Glomerular visceral epithelial cell (primary cell): ENCODE data around the gene TOMM34.

Experiments
- DNase-seq: peaks from one replicate; pipeline ENCODE4 v3.0.0-alpha.2; 2016; ENCODE audit errors: extremely low spot score

TOMM34 gene

DNA sequence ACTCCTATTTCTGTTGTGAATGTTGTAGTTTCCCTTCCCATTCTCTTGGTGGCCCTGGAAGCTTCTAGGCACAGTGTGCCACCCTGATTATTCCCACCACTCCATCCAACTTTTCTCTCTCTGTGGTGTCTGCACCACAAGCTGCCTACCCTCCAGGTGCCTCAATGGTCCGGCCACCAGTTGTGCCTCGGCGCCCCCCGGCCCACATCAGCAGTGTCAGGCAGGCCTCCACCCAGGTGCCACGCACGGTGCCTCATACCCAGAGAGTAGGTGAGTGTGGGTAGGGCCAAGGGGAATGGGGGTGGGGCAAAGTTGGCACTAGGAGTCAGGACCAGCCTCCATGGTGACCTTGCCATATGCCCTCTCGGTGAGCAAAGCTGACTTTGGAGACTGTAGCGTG, 27.3 kb downstream of the TOMM34 start:
- DNase-seq: no peak

DNA sequence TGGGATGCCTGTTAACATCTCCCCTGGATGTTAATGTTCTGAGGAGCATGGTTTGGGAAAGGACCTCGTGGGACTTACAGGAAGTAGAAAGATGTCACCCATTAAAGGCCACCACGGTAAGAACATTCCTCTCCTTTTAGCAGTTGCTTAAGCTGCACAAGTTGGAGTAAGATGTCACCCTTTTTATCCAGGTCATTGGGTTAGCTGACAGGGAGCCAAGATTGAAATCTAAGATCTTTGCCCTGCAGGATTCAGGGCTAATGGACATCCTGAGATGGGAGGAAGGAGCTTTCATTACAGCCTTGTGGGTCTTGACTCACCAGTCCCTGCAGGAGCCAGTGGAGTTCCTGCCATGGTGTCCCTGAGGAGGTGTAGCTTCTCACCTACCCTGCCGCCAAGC, 28.3 kb downstream of the TOMM34 start:
- DNase-seq: no peak

DNA sequence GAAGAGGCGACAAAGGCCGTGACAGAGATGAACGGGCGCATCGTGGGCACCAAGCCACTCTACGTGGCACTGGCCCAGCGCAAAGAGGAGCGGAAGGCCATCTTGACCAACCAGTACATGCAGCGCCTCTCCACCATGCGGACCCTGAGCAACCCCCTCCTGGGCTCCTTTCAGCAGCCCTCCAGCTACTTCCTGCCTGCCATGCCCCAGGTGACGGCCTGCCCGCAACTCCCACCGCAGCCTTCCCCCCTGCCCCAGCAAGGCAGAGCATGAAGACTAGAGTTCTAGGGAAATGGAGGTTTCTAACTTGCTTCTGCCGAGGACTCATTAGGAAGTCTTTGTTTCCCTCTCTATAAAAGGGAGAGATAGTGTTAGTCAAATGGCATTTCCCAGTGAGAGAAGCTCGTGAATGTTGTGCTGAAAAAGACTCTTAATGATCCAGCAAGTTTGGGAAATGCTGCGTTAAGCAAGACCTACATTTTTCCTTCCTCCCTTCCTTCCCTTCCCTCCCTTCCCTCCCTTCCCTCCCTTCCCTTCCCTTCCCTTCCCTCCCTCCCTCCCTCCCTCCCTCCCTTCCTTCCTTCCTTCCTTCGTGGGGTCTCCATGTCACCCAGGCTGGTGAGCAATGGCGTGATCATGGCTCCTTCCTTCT, 29.6 kb downstream of the TOMM34 start:
- DNase-seq: no peak

DNA sequence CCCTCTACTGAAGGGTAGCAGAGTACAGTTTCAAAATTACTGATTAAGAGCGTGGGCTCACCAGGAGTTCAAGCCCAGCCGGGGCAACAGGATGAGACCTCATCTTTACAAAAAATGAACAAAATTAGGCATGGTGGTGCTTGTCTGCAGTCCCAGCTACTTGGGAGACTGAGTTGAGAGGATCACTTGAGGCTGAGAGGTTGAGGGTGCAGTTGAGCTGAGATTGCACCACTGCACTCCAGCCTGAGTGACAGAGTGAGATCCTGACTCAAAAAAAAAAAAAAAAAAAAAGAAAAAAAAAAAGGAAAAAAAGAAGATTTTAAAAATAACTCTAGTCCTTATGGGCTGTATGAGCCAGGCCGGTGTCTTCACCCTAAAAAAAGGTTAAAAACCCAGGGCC, 31.6 kb downstream of the TOMM34 start:
- no peak for DNase-seq

DNA sequence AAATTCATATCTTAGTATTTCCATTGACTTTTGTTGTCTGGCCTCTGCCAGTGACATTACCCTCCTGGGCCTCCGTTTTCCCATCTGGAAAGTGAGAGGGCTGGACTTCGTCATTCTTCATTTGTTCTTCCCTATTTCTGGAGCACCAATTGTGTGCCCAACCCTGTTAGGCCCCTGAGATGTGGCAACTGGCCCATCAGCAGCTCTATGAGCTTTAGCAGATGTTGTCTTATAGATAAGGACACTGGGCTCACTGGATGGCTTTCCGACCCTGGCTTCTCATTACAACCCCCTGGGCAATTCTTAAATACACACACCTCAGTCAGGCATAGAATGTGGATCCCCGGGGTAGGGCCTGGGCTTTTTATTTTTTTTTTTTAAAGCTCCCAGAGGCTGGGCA, 35.7 kb downstream of the TOMM34 start:
- no peak for DNase-seq

DNA sequence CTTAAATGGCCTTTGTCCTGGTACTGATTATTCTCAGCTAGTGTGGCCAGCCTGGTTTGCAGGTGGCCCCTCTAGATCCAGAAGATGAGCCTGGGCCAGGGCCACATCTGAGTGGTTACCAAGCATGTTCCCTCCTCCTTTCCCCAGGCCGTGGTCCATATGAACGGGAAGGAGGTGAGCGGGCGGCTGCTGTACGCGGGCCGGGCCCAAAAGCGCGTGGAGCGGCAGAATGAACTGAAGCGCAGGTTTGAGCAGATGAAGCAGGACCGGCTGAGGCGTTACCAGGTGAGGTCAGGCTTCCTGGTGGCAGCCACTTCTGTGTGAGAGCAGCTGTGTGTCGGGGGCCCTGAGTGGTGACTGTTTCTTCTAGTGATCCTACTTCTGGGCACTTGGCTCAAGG, 38.8 kb downstream of the TOMM34 start:
- DNase-seq: no peak

DNA sequence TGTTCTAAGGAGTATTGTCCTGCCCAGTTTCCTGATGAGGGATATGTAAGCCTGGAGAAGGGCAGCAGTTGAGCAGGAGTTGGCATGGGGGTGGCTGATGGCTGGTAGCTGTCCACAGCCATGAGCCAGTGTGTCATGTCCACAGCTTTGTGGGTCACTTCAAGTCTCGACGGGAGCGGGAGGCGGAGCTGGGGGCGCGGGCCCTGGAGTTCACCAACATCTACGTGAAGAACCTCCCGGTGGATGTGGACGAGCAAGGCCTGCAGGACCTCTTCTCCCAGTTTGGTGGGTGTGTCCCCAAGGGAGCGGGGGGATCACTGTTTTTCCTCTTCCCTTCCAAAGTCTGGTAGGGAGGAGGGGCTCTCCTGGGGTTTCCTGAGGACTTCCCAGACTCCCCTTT, 41.4 kb downstream of the TOMM34 start:
- DNase-seq: no peak

DNA sequence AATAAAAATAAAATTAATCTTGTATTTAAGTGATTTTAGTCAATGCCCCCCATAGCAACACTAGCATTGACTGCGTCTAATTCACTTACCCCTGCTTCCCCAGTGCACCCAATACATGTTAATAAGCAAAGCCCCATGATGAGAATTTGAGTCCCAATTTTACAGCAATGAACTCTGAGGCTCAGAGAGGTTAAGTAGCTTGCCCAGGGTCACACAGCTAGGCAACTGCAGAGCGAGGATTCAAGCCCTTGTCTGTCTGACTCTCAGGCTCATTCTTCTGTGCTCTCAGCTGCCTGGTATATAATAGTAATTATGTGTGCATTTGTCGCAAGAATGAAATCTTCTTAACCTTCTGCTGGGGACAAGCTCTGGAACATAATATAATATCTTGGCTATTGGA, 41.9 kb downstream of the TOMM34 start:
- no peak for DNase-seq

DNA sequence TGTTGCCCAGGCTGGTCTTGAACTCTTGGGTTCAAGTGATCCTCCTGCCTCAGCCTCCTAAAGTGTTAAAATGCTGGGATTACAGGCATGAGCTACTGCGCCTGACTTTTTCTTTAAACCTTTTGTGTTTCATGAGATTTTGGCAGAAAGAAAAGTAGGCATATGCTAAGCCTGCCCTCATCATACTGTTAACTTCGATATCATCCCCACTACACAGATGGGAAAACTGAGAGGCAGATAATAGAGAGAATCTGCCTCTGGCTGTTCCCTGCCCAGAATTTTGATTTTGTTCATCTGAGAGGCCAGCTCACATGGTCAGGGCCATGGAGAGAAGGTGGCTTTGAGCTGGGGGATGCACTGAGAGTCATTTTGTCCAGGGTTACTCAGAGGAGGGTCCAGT, 42.8 kb downstream of the TOMM34 start:
- no peak for DNase-seq

DNA sequence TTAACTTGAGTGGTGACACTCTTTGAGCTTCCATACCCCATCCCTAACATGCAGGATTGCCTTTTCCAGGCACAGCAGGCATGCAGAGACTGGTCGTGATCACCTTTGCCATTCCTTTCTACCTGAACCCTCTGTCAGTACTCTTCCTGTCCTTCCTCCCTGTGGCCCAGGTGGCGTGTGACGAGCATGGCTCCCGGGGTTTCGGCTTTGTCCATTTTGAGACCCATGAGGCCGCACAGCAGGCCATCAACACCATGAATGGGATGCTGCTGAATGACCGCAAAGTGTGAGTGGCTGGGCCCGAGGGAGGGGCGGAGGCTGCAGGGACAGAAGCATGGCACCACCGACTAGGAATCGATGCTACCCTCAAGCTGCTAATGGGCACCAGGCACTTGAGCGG, 43.6 kb downstream of the TOMM34 start:
- no peak for DNase-seq

DNA sequence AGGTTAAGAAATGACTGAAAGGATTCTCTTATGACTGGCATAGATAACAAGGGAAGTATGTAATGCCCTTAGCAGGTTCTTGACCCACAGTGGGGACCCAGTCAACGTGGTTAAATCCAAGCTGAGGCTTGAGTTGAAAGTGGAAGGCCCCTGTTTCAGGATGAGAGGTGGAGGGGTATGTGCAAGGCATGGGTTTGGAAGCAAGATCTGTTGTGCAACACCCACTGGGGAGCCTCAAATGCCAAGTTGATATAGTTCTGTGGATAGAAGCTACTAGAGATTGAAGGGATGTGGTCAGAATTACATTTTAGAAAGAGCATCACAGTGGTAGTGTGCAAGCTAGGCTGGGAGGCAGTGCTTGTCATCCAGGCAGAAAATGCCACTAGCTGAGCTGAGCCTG, 45.3 kb downstream of the TOMM34 start:
- no peak for DNase-seq

DNA sequence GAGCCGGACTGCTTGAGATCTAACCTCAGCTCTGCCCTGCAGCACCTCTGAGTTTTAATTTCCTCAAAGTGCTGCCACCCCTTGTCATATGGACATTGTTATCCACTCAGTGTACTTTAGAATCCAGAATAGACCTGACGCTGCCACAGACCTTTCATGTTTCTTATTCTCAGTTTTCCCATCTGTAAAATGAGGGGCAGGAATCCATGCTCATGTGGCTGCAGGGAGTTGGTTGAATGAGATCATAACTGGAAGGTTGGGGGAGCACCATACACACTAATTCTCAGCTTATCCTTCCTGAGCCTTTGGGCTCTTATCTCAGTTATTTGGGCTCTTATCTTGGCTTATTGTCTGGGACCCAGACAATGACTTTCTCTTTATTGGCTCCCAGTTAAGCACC, 48.0 kb downstream of the TOMM34 start:
- no peak for DNase-seq

DNA sequence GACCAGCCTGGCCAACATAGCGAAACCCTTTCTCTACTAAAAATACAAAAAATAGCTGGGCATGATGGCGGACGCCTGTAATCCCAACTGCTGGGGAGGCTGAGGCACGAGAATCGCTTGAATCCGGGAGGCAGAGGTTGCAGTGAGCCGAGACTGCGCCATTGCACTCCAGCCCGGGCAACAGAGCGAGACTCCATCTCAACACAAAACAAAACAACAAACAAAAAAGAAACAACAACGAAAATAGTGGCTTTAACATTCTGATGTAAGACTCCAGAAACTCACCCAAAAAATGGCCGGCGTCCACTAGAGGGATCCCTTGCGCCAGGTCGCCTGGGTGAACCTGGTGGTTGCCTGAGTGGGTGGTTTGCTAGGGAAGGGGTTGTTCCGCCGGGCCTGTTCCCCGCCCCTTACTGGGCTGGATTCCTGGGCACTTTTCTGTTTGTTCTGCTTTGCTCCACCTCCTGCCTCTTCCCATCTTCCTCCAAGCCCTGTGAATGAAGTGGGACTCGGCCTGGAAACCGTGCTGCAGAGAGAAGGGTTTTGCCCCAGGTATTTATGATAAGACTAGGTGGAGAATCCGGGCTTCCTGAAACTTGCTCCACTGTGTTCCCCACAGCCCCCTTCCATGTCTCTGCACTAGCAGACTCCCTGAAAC, 48.8 kb downstream of the TOMM34 start:
- peak; percentile 69 for DNase-seq

DNA sequence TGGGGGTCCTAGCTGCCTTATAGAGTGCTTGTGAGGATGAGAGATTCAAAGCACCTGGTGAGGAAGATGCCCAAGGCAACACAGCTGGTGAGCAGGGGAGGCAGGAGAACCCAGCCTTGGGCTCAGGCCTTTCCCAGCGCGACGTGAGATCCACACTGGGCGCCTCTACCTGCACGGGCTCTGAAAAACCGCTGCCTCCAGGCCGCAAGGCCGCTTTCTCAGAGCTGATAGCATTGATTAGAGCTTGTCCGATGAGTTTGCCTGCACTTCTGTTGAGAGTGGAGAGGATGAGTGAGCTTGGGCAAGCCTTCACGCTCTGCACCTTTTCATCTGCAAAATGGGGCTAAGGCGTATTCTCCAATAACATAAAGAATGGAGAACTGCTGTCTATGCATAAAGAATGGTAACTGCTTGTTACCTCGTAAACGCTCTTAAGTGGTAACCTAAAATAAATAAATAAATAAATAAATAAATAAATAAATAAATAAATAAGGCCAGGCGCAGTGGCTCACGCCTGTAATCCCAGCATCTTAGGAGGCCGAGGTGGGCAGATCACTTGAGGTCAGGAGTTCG, 49.4 kb downstream of the TOMM34 start:
- no peak for DNase-seq

DNA sequence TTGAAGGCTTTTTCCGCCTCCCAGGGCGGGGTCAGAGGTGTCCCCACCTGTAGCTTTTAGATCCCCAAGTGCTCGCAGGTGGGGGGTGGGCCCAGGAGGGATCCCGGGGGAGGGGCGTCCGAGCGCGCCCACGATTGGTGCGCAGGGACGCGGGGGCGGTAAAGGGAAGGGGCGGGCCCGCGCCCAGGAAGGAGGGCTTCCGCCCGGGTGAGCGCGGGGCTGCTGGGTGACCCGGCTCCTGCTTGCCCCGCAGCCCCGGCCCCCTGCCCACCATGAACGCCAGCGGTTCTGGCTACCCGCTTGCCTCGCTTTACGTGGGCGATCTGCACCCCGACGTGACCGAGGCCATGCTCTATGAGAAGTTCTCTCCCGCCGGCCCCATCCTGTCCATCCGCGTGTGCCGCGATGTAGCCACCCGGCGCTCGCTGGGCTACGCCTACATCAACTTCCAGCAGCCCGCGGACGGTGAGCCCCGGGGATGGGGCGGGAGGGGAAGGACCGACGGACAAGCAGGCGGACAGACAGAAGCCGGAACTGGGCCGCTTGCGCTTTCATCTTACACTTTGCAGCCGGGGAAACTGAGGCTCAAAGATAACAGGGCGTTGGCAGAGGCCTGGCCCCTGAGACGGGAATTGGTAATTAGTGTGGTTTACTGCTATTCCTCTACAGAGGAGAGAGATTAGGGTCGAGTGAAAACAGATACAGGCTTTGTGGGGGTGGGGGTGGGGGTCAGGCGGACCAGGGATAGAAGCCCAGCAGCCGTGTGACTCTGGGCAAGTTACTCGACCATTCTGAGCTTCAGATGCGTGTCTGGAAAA, 50.1 kb downstream of the TOMM34 start, which contains the start of gene PABPC1L:
Gene PABPC1L (plus strand): TSS at position 189 of the 818 bp plus-strand sequence. CDS start 84 bp downstream, at position 273.
- DNase-seq: peak; percentile 74

DNA sequence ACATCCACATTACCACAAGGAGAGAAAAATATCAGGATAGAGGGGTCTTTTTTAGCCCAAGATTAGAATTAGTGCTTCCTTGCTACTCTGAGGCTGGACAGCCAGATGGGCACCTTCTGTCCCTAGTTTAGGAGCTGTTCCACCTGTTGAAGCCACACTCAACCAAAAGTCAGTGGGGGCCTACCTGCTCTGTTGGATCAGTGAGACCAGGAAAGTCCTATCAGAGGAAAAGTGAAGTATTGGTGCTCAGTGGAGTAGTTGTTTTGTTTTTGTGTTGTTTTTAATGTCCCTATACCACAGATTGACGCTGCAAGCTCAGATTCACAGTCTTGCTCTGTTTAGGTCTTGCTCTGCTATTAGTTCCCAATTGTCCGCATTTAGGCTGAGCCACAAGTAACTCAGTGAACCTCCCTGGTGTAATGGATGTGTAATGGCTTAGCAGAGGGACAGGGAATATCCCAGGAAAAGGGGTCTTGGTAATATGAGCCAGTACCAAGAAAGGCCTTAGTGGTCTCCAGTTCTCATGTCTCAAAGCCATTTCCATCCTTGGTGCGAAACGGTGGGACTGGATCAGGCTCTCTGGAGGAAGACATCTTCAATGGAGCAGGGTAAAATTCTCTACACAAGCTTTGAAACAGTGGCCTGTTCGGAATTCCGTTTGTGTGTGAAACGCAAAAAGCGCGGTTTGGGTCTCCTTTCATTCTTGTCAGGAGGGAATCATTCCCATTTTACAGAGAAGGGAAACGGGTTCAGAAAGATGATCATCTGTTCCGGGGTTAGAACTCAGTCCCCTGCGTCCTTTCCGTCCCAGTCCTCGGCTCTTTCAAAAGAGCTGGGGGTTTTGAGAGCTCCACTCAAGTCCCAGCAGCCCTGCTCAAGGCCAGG, 51.0 kb downstream of the TOMM34 start:
- no peak for DNase-seq

DNA sequence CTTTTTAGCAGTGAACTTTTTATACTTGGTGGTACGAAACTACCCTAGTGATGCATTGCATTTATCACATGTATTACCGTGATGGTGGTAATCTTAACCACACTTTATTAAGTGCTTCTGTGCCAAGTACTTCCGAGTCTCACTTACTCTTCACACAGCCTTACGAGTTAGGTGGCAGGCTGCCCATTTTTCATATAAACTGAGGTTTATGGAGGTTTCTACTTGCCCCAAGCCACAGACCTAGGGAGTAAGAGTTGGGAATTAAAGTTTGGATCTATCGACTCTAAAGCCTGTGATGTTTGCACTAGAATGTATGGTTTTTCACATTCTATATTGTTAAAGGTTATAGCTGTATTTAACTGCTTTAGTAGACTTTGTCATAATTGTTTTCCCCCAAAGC, 55.8 kb downstream of the TOMM34 start:
- DNase-seq: no peak

DNA sequence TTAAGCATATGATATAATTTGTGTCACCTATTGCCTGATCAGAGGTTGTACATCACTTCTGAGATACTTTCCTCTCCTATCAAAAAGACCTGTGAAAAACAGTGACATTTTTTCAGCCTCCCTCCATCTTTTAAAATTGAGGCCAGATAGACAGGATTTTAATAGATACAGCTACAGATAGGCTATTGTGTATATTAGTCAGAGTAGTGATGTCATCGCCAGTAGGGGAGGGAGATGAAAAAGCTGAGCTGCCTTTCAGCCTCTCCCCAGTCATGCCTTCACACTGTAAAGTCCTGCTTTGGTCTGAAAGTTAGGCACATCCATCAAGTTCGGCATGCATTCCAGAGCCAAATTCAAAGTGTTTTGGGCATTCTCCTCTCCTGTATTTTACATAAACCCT, 58.2 kb downstream of the TOMM34 start:
- DNase-seq: no peak

DNA sequence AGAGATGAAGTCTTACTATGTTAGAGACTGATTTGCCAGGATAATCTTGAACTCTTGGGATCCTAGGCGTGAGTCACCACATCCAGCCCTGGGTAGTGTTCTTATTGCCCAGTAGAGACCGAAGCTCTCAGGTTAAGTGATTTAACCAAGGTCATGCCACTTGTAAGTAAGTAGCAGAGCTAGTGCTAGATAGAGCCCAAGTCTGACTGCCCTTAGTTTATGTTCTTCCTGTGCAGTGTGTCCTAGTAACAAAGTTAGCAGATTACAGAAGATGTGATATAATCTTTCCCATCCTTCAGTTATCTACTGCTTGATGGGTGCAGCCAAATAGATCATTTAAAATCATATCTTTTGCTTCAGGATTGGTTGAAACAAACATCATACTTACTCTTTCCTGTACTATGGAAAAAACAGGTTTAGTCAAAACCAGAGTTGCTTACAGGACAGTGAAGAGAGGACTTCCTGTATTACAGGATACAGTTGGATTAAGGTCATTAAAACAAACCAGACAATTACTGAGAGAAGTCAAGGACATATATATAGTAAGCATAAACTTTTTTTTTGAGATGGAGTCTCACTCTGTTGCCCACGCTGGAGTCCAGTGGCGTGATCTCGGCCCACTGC, 59.9 kb downstream of the TOMM34 start:
- no peak for DNase-seq

DNA sequence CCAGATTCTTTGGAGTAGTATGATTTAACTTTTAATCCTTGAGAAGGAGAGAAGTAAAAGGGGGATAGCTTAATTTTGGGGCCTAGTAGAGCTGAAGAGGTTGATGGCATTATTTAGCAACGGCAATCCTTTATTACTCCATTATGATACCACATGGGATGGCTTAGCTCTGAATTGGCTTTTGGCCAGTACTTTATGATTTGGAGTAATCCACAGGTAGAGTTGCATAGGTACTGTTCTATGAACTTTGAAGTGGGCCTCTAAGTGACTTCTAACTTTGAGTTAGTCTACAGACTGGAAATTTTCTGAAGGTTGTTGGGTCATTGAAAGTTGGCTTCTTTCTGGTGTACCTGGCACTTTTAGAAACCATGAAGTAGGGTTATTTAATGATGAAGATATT, 63.1 kb downstream of the TOMM34 start:
- no peak for DNase-seq

DNA sequence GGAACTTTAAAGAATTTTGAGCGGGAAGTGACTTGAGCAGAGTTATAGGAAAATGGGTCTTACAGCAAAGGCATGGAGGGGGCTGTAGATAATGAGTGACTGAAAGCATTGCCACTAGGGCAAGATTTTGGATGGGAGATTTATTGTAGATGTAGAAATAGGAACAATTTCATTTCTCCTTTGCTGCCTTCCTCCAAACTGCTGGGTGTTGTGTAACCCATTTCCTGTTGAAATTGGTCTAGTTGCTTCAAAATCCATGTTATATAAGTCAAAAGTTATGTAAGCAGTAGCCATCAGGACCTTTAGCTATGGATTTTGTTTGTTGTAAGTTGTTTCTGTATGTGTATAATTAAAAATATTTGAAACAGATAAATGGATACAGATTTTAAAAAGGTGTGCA, 63.6 kb downstream of the TOMM34 start:
- DNase-seq: no peak
